Right renal cortex interstitium (tissue), 3 donors: ENCODE results near the gene MPRIP. TPM values are rescaled to one million over a fixed set of nuclear protein-coding genes. Genes with fewer than 3 reads are reported as not detected.

Experiments
- DNase-seq, 3 donors: peaks; one replicate each; pipeline ENCODE4 v3.0.0-alpha.2; 2013; ENCODE audit warnings: low read depth in 3 of 3, low spot score in 2 of 3
- polyA plus RNA-seq, 3 donors: library from polyadenylated mRNA; unstranded; fragments of 120-200 nt; gene quantifications; one replicate each; pipeline ENCODE4 v1.2.1, GENCODE V29; 2013; ENCODE audit not compliant: insufficient read length in 3 of 3

The MPRIP gene
- polyA plus RNA-seq, 3 donors: 129 to 172 (median 171) TPM

DNA sequence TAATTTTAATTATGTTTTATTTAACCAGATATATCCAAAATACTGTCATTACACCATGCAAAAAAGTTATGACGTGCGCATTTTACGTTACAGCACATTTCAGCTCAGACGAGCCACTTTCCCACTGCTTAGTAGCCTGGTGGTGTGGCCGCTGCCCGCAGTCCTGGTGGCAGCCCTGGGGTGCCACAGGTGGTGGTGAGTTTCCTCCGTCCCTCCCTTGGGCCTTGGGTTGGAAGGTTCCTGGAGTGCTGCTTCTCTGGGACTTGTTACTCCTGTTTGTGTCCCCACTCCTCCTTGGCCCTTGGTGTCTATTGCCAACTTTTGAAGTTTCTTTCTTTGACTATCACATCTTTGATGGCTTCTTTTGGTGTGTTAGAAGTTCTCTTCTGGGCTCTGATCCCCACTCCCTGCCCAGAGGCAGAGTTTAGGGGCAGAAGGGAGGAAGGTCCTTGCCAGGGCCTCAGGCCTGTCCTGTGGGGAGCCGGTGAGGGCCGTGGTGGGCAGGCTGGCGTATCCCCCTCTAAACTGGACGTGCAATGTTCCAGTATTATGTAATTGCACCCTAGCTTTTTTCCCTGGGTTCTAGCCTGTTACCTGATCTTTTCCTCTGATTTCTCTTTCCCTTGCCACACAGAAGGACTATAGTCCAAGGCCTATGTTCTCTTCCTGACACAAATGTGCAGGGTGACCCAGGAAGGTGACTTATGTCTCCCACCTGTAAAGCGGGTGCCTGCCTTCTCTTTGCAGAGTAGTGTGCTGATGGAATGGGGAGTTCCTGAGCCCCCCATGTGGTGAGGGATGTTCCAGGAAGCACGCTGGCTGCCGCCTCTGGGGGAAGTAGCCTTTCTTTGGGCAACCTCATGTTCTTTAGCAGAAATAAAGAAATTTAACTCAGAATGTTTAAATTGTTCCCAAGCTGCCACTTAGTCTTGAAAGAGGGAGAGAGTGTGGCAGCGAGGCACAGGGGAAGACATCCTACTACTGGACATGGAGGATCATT is 8.4 kb downstream of the MPRIP start:
- DNase-seq: no peak

DNA sequence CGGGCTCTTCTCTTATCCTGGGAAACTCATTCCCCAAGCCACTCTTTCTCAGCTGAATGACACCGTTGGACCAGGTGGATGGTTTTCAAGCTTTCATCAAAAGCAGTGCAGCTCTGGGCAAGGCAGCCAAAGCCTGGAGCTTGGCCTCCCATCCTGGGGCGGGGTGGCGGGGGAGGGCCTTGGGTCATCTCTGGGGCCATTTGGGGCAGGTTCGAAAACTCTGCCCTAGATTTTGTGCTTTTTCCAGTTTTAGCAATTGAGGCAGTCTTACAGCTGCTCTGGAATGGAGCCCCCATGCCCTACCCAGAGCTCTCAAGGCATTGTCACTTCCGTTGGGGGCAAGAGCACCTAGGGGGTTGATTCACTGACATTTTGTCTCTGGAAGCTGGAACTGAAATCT is 9.1 kb downstream of the MPRIP start:
- DNase-seq: no peak

DNA sequence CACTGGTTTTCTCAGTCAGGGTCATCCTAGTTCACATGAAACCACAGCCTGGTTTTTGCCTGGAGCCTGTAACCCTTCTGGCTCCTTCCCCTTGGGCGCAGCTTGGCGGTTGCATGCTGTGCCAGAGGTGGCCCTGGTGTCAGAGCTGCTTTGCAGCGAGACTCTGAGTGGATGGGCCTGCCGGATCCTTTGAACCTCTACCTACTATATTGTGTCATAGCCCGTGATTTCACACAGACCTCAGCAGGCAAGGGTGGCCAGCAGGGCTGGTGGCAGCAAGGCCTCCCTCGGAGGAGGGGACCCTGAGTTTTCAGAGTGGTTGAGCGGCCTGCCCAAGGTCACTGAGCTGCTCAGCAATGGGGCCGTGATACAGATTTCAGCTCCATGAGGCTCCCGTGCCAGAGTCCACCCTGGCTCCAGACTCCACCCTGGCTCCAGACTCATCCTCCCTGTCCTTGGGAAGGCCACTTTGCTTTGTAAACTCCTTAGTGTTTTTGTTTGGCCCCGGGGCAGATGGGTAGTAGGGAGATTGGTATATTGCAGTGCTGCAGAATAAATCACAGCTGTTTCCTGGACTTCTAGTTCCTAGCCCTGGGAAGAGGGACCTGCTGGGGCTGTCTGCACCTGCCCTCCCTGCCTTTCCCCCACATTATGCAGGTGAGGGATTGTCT is 9.7 kb downstream of the MPRIP start:
- DNase-seq: no peak

DNA sequence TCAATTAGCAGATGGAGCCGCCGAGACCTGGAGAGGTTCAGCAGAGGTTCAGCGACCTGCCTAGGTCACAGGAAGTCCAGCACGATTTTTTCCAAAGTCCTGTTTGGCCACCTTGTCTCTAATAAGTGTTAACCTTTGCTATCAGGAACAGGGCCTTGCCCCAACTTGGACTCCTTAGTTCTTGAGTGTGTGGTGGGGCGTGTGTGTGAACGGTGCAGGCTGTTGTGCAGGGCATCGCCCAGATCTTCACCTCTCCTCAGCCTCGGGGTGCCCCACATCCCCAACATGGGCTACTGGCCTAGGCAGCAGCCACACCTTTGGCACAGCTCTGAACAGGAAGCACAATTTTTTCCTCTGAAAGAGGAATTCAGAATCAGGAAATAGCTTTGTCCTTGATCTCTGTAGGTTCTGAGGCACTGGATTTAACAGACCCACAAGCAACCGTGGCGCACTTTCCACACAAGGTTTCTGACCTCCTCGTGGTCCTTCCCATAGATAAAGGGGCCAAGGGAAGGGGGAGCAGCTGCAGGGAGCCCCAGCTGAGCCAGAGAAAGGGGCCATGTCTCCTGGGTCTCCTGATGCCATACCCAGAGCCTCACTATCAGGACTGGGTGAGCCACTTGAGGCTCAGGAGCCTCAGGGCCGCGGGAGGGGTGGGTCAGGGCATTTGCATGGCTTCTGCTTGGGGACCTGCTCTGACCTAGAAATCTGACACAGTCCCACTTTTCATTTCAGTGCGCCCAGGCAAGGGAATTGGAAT is 10.4 kb downstream of the MPRIP start:
- no peak for DNase-seq

DNA sequence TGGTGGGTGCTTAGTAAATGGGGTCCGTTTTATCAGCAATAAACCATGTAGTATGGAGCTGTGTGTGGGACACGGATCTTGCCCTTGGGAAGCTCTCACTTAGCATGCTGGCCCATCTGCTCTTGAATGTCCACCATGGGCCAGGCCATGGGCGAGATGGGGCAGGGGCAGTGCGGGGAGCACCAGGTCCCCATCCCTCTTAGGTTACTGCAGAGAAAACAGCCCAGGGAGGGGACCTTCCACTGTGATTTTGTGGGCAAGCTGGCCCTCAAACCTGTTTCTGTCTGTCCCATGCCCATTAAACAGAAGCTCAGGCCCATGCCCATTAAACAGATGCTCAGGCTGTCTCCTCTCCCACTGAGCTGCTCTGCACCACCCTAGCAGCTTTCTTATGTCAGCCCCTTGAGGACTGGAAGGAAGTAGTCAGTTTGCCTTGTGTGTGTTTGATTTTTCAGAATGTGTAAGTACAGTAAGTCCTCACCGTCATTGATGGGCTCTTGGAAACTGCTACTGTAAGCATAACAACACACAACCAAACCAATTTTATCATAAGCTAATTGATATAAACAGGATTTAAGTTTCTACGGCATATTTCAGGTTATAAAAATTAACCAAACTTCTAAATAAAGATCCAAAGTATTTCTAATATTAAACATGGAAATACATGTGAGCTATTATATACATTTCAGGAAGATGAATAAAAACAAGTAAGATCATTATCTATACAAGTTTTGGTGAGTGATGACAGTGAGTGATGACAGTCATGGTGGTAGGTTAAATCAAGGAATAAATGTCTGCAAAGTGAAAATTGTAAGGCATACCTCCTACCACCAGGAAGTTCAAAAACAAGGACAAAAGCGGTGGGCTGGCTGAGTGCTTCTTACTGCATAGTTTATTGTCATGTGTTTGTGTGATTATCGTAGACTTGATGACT is 11.5 kb downstream of the MPRIP start:
- no peak for DNase-seq

DNA sequence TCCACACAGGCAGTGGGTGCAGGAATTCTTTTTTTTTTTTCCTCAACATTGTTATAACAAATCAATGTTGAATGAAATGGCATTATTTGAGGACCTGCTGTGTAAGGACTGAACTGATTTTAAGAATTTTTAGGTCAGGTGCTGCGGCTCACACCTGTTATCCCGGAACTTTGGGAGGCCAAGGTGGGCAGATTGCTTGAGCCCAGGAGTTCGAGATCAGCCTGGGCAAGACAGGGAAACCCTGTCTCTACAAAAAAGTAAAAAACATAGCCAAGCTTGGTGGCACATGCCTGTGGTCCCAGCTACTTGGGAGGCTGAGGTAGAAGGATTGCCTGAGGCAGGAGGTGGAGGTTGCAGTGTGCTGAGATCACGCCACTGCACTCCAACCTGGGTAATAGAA is 12.4 kb downstream of the MPRIP start:
- DNase-seq: no peak

DNA sequence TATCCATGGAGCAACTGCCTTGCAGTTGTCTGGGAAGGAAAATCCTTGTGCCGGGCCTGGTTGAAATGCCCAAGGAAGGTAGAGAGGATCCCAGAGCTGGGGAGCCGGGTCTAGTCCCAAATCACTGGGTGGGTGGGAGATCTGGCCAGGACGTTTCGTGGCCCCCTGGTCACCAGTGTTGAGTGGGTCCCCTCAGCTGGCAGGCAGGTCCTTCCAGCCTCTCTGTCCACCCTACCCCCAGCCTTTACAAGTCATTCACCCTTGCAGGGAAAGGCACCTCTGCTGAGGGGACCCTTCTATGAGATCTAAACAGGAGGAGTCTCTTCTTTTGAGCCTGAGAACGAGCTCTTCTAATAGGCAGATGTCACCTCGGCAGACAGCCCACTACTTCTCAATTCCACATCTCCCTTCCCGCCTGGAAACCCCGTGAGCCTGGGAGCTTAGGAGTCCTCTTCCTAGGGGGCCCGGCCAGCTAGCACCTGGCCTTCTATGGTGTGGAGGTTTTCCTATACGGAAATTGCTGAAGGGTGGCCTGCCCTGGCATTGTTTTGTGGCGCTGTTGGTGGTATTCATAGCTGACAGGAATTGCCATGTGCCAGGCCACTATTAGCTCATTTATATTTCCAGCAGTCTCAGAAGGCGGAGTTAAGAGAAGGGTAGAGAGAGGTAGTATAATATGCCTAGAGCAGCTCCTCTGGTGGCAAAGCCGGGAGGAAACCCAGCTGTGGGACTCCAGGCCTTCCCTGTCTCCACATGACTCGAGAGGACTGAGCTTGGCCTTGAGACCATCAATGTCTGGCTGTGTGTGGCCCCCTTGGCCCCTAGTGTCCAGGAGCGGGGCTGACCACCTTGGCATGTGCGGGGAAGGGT is 13.3 kb downstream of the MPRIP start:
- DNase-seq: no peak

DNA sequence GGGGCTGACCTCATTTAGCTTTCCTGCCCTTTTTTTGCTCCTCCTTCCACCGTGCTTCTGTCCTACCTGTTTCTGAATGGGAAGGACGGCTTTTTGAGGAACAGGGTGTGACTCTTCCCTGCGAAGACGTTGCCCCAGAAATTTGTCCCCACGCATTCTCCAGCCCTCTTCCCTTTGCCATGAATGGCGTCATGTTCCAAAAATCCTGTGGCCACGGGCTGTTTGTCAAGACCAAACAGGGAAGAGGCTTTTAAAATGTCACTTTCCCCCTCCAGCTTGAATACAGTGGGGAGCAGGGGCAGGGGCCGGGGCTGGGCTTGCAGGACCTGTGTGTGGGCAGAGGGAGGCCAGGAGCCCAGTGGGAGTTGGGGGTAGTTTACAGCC is 13.9 kb downstream of the MPRIP start:
- DNase-seq: no peak

DNA sequence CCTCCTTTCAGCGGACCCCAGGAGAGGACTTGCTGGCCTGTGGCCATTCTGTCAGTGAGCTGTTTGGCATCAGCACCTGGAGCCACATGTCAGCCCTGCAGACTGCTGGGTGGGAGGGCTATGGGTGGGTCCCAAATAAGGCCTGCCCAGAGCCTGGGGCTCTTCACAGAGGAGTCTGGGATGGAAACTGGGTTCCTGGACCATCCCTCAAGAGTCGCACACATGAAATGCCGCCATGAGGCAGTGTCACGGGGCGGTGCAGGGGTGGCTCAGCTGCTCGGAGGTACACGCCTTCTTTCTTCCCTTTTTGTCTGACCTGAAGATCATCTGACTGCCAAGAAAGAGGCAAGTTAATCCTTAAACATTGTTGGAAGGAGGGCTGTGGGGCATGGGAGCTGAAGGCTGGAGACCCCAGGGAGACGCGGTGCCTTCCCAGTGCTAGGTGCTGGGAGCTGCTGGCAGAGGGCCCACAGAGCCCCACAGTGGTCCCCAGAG is 14.8 kb downstream of the MPRIP start:
- DNase-seq: no peak

DNA sequence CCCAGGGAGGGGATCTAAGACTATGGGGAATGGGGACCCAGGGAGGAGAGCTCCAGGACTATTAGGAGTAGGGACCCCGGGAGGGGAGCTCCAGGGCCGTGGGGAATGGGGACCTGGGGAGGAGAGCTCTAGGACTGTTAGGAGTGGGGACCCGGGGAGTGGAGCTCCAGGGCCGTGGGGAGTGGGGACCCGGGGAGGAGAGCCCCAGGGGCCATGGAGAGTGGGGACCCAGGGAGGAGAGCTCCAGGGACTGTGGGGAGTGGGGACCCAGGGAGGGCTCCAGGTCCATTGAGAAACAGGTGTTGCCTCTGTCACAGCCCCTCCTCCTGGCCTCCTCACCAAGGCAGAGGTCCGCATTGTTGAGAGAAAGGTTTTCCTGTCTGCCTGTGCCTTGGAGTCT is 16.0 kb downstream of the MPRIP start:
- DNase-seq: no peak

DNA sequence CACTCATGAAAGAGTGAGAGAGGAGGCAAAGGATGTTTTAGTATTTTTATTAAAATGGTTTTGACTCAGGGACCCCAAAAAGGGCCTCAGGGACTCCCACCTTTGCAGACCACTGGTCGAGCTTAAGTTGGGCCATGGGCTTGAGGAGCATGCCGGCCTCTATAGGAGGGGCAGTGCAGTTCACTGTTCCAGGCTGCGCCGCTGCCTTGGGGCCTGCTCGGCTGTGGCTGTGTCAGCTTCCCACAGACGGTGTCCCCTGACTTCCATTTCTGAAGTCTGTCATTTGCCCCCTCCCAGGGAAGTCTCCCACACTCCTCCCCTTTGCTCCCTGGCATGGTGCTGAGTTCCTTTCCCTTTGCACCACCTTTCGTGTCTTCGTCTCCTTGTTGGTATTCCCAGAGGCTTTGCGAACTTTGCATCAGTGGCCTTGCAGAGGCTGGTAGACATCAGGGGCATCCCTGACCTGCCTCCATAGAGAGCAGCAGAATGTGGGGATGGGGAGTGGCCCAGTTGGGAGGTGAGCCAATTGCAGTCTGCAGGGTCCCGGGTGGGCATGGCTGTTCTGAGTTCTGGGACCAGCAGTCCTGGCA is 17.1 kb downstream of the MPRIP start:
- no peak for DNase-seq

DNA sequence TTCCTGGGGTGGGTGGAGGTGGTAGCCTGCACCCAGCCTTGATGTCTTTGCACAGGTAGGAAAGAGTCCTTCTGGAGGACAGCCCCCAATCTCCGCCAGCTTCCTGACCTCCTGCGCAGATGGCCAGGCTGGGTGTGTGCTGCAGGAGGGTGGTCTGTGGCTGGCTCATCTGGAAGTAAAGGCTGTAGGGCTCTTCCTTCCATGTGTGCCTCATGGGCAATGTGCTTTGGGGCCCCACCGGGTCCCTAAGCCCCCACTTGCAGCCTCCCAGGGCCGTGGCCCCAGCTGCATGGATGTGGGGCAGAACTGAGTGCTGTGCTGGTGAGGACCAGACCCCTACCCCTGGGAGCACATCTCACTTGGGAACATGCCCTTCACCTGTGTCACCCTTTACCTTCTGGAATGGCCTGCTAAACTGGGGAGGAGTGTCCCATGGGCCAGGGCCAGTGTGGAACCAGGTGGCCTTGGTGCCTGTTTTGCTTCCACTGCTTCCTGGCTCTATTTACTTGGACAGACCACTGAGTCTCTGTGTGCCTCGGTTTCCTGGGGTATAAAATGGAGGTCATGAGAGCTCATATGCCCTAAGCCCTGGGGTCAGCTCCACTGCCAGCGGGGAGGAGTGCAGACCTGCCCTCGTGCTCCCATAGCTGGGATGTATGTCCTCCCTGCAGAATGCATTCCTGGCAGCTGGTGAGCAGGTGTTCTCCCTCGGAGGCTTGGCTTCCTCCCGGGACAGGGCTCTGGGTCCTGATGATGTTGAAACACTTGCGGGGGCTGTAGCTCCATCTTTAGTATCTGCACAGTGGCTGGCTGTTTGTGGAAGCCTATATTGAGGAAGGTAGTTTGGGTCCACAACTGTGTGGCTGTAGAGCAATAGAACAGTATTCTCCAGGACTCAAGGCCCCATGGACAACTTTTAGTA is 18.0 kb downstream of the MPRIP start:
- no peak for DNase-seq

DNA sequence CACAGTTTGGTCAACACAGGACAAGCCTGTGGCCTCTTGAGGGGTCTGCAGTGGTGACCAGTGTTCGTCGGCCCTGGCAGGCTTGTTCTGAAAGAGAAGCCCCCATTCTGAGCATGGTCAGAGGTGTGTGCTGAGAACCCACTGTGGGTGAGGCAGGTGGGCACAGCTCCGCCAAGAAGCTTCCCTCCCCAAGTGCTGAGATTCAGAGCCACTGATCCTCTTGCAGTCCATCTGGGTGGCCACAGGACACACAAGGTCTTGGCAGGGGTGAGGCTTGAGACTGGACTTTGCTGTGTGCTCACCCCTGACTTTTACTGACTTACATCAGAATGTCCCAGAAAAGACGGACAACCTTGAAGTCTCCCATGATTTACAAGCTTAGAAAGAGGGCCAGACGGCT is 18.7 kb downstream of the MPRIP start:
- DNase-seq: no peak

DNA sequence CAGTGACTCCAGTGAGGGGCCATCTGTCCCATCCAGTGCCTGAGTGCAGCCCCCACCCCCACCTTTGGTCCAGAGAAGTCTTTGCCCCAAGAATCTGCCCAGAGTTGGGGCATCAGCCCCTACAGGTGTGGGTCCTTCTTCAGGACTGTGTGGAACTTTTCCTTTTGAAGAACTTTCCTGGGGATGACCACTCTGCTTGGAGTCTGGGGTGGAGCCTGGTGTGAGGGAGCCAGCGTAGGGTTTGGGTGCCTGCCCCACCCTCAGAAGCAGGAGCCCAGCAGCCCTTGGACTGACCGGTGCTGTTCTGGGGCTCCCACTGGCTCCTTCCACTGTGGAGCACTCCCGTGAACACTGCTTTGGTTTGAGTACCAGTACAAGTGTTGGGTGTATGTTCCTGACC is 19.3 kb downstream of the MPRIP start:
- no peak for DNase-seq

DNA sequence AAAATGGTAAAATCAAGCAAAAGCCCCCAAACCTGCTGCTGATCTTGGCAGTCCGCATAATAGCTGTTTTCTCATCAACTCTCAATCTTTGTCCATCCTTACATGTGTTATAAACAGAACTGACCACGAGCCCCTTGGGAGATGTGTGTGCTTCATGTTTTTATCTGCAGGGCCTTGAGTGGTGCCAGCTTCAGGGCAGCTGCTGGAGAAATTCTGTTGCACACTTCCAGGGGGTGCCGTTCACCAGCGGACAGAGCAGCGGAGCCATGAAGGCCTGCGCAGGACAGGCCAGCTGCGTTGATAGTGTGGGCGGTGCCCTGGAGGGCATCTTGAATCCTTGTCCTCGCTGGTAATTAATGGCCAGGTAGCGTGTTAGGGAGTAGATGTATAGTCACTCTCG is 20.1 kb downstream of the MPRIP start:
- no peak for DNase-seq

DNA sequence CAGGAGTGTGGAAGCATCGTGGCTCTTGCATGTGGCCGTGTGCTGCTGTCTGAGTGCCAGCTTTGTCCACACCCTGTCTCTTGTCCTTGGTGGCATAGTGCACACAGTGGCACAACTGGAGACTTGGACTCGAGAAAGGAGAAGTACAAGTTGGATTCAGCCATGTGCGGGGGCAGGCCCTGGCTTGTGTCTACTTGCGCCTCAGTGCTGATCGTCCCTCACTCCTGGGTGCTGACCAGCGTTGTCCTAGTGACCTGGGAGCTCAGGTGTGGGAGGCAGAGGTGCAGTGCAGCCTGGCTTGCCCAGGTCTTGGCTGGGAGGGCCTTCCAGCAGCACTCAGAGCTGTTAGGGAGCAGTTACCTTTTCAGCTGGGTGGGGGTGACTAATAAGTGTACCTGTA is 20.6 kb downstream of the MPRIP start:
- no peak for DNase-seq

DNA sequence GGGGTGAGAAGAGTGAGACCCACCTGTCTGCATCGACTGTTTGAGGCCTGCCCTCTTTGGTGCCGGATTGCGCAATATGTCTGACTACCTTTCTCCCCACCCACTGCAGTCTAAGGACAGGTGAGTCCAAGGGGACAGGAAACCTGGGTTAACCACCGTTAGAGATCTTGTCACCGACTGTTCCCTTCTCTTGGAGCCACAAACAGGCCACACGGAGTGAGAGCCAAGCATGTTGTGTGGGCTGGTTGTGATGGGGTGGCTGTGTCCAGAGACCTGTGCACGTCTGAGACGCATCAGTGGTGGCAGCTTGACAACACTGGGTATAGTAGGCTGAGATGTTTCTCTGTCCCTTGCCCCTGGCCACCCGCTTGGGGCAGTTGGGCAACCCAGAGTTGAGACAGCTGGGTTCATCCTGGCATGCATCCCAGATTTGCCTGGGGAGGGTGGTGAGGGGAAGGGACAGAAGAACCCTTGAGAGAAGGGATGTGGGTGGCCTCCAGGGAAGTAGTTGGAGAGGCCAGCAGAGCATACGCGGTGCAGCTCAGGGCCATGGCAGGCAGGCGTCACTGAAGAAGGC is 21.4 kb downstream of the MPRIP start:
- no peak for DNase-seq
